Activated CD4-positive, alpha-beta T cell treated with anti-CD3 and anti-CD28 coated beads for 36 hours (primary cell): ENCODE measurements around the gene GNG4. TPM values are rescaled to one million over a fixed set of nuclear protein-coding genes. Genes with fewer than 3 reads are reported as not detected.
"Not testable (repeated sequence)": the region's sequence is repeated elsewhere in the genome, so short reads cannot be mapped to it uniquely, and the experiment has no call there.

Source experiments
- ATAC-seq: fragments of 200-7000 bp; cut with Tn5 transposase; one replicate; pipeline ENCODE4 v1.10.0; 2021; ENCODE audit warnings: mild to moderate bottlenecking, moderate library complexity
- CTCF ChIA-PET: fragments of 350-600 bp; sonication (Branson Sonifier 250); formaldehyde crosslinking; loops from one replicate; lab custom pipeline; 2021; ENCODE audit warnings: antibody characterized with exemption; lab: Charles Lee
- POLR2A ChIA-PET: fragments of 350-600 bp; sonication (Branson Sonifier 250); formaldehyde crosslinking; loops from one replicate; lab custom pipeline; 2021; ENCODE audit warnings: antibody characterized with exemption, inconsistent platforms; lab: Charles Lee
- DNase-seq: peaks from one replicate; pipeline ENCODE4 v3.0.0-alpha.2; 2020
- H3K27ac Mint-ChIP-seq: one replicate; pipeline ENCODE4 v1.8.0; 2021; ENCODE audit warnings: mixed read lengths
- H3K27me3 Mint-ChIP-seq: one replicate; pipeline ENCODE4 v1.8.0; 2021; ENCODE audit warnings: mixed read lengths
- H3K36me3 Mint-ChIP-seq: one replicate; pipeline ENCODE4 v1.8.0; 2021; ENCODE audit warnings: low read depth, mixed read lengths
- H3K4me1 Mint-ChIP-seq: one replicate; pipeline ENCODE4 v1.8.0; 2021; ENCODE audit warnings: mixed read lengths
- H3K4me3 Mint-ChIP-seq: one replicate; pipeline ENCODE4 v1.8.0; 2021; ENCODE audit warnings: mild to moderate bottlenecking, moderate library complexity, mixed read lengths
- H3K9me3 Mint-ChIP-seq: one replicate; pipeline ENCODE4 v1.8.0; 2021; ENCODE audit warnings: low read depth, mixed read lengths
- intact Hi-C, 2 experiments: fragments of 100-400 bp; cut with DNase I in 1 of 2; cut with micrococcal nuclease in 1 of 2; formaldehyde crosslinking; loops; one replicate each; pipeline versions ENCODE4 v1.14.2 to v1.15.1; 2022 to 2024; cut with DNase I, micrococcal nuclease
- total RNA-seq, 2 experiments: library from RNA; stranded (reverse); gene quantifications; one replicate each; pipeline ENCODE4 v1.2.3, GENCODE V29; 2021

The GNG4 gene
- total RNA-seq, 2 experiments from 2014 or later, result 0.98 to 1.7 TPM

DNA sequence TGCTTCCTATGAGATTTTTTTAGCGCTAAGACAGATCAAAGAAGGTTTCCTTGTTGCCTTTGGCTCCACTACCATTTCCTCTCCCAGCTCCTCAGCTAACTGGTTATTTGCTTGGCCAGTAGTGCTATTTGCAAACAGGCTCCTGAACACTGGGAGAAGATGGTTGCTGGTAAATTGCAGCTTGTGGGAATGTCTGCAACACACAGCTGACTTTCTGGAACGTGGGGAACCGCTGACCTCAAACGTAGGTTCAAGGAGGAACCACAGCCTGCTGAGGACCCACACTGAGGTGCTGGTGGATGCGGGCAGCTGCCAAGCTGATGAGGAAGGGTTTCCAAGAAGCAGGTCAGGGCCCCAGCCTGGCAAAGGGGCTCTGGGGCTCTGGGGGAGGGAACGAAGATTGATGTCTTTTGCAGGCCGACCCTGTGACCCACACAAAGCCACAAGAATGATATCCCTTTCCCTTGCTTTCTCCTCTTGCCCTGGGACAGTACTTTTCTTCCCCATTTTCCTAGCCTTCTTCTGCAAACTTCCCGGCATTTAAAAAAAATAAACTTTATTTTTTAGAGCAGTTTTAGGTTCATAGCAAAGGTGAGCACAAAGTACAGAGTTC, 24.8 kb downstream of the GNG4 start:
- no peak for ATAC-seq
- intact Hi-C loops, result no loop called here
- H3K4me1 Mint-ChIP-seq, result peaks cover 2% of the 10 kb centered on the region
- DNase-seq, result no peak
- no peak overlapping the region for H3K4me3 Mint-ChIP-seq
- H3K27me3 Mint-ChIP-seq, result peaks cover 8% of the 10 kb centered on the region
- H3K36me3 Mint-ChIP-seq, result no peaks in the 10 kb centered on the region
- ChIA-PET CTCF (interaction anchor here (0.6 to 1.0 kb wide), 2 partner anchors 22 to 111 kb away, joined by 3 to 4 read pairs; no protein-coding TSS in a partner anchor), POLR2A (no interaction called here)
- H3K27ac Mint-ChIP-seq, result no peak overlapping the region
- H3K9me3 Mint-ChIP-seq, result no peaks in the 10 kb centered on the region

- Mint-ChIP-seq H3K36me3 (no peaks in the 10 kb centered on the region), H3K27me3 (peaks cover 8% of the 10 kb centered on the region), H3K27ac (no peak overlapping the region), H3K9me3 (no peaks in the 10 kb centered on the region), H3K4me3 (no peak overlapping the region), H3K4me1 (peaks cover 2% of the 10 kb centered on the region)
- no peak for ATAC-seq
- POLR2A ChIA-PET, result no interaction called here
- CTCF ChIA-PET, result interaction anchor here (0.6 kb wide), 2 partner anchors 153 to 214 kb away, joined by 3 read pairs; no protein-coding TSS in a partner anchor
- intact Hi-C loops, result no loop called here
- no peak for DNase-seq
These were observed 26.4 kb downstream of the GNG4 start for GRCh38 chr1:235622936-235623779.

GRCh38 chr1:235619149-235619548, 30.4 kb downstream of the GNG4 start:
- POLR2A ChIA-PET, ATAC-seq: not testable (repeated sequence)

GRCh38 chr1:235617808-235618207, 31.8 kb downstream of the GNG4 start:
- ChIA-PET CTCF (no interaction called here), POLR2A (no interaction called here)
- Mint-ChIP-seq H3K4me3 (no peak overlapping the region), H3K27ac (no peak overlapping the region), H3K4me1 (no peaks in the 10 kb centered on the region), H3K27me3 (peaks cover 2% of the 10 kb centered on the region), H3K9me3 (no peaks in the 10 kb centered on the region), H3K36me3 (no peaks in the 10 kb centered on the region)
- no peak for ATAC-seq
- no peak for DNase-seq
- intact Hi-C loops, result no loop called here

More at GRCh38 chr1:235619149-235619548, 30.4 kb downstream of the GNG4 start:
- CTCF ChIA-PET, result interaction anchor here (0.6 to 1.2 kb wide), 2 partner anchors 17 to 781 kb away, joined by 3 read pairs; no protein-coding TSS in a partner anchor
- H3K4me1 Mint-ChIP-seq, H3K9me3 Mint-ChIP-seq, intact Hi-C loops, H3K27ac Mint-ChIP-seq, DNase-seq, H3K27me3 Mint-ChIP-seq, H3K4me3 Mint-ChIP-seq, H3K36me3 Mint-ChIP-seq: not testable (repeated sequence)

DNA sequence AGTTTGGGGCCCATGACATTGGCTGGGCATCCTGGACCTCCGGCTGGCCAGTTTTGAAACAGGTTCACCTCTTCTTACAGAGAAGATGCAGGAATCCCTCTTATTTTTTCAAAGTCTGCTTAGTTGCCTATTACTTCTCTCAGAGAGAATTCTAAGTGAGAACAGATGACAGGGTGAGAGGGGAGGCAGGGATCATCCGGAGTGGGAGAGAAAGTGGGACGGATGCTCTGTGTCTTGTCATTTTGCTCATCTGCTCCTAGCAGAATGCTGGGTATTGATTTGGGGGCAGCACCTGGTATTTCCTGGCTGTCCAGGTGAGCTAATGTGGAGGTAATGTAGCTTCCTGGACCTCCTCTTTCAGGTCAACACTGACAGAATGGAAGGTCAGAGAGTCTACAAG, 32.4 kb downstream of the GNG4 start:
- no peaks in the 10 kb centered on the region for H3K9me3 Mint-ChIP-seq
- DNase-seq (no peak), ATAC-seq (no peak)
- ChIA-PET POLR2A (no interaction called here), CTCF (no interaction called here)
- peaks cover under 1% of the 10 kb centered on the region for H3K27me3 Mint-ChIP-seq
- no peaks in the 10 kb centered on the region for H3K36me3 Mint-ChIP-seq
- no peak overlapping the region for H3K4me3 Mint-ChIP-seq
- H3K4me1 Mint-ChIP-seq, result no peaks in the 10 kb centered on the region
- no peak overlapping the region for H3K27ac Mint-ChIP-seq
- intact Hi-C loops, result no loop called here

- intact Hi-C loops, result no loop called here
- ChIA-PET POLR2A (no interaction called here), CTCF (interaction anchor here (0.8 kb wide), 1 partner anchor 12 kb away, joined by 3 read pairs; no protein-coding TSS in a partner anchor)
- Mint-ChIP-seq H3K36me3 (no peaks in the 10 kb centered on the region), H3K27ac (no peak overlapping the region), H3K27me3 (no peaks in the 10 kb centered on the region), H3K4me1 (no peaks in the 10 kb centered on the region), H3K9me3 (no peaks in the 10 kb centered on the region), H3K4me3 (no peak overlapping the region)
- no peak for ATAC-seq
- DNase-seq, result no peak
These were observed 35.1 kb downstream of the GNG4 start for GRCh38 chr1:235614442-235614954.

GRCh38 chr1:235613602-235614001, 36.0 kb downstream of the GNG4 start:
- Mint-ChIP-seq H3K4me1 (no peaks in the 10 kb centered on the region), H3K4me3 (no peak overlapping the region), H3K9me3 (no peaks in the 10 kb centered on the region), H3K27me3 (no peaks in the 10 kb centered on the region), H3K36me3 (no peaks in the 10 kb centered on the region), H3K27ac (no peak overlapping the region)
- ATAC-seq (no peak), DNase-seq (no peak)
- intact Hi-C loops, result no loop called here
- ChIA-PET CTCF (interaction anchor here (0.8 kb wide), 2 partner anchors 11 to 453 kb away, joined by 3 to 4 read pairs; partner anchors contain the start of gene RBM34), POLR2A (no interaction called here)

DNA sequence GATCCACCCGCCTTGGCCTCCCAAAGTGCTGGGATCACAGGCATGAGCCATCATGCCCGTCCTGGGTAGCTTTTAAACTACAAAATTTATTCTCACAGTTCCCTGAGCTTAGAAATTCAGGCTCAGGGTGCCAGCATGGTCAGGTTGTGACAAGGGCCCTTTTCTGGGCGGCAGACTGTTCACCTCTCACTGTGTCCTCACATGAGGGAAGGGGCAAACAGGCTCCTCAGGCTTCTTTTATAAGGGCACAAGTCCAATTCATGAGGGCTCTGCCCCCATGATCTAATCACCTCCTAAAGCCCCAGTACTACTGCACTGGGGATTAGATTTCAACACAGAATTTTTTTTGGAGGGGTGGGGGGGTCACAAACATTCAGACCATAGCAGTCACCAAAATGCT, 36.8 kb downstream of the GNG4 start:
- H3K4me1 Mint-ChIP-seq, result no peaks in the 10 kb centered on the region
- intact Hi-C loops, result no loop called here
- ATAC-seq (no peak), DNase-seq (no peak)
- CTCF ChIA-PET, result no interaction called here
- H3K4me3 Mint-ChIP-seq, result no peak overlapping the region
- H3K36me3 Mint-ChIP-seq, result no peaks in the 10 kb centered on the region
- H3K27me3 Mint-ChIP-seq, result no peaks in the 10 kb centered on the region
- POLR2A ChIA-PET, result no interaction called here
- no peak overlapping the region for H3K27ac Mint-ChIP-seq
- H3K9me3 Mint-ChIP-seq, result no peaks in the 10 kb centered on the region

- intact Hi-C loops, result no loop called here
- ChIA-PET CTCF (no interaction called here), POLR2A (no interaction called here)
- Mint-ChIP-seq H3K4me3 (no peak overlapping the region), H3K27me3 (no peaks in the 10 kb centered on the region), H3K9me3 (no peaks in the 10 kb centered on the region), H3K4me1 (no peaks in the 10 kb centered on the region), H3K36me3 (no peaks in the 10 kb centered on the region), H3K27ac (no peak overlapping the region)
- no peak for ATAC-seq
- no peak for DNase-seq
These were observed 39.4 kb downstream of the GNG4 start for GRCh38 chr1:235610157-235610556.

DNA sequence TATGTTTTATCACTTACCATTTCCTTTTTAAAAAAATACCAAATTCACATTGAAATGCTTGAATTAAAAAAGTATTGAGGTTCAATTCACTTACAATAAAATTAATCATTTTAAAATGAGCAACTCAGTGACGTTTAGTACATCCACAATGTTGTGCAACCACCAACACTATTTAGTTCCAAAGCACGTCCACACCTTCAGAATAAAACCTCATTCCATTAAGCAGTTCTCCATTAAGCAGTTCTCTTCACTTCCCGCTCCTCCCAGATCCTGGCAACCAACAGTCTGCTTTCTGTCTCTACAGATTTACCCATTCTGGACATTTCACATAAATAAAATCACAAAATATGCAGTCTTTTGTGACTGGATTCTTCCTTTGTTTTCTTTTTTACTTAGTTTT, 41.3 kb downstream of the GNG4 start:
- ChIA-PET POLR2A (no interaction called here), CTCF (no interaction called here)
- Mint-ChIP-seq H3K27ac (no peak overlapping the region), H3K9me3 (no peaks in the 10 kb centered on the region), H3K27me3 (no peaks in the 10 kb centered on the region), H3K36me3 (no peaks in the 10 kb centered on the region), H3K4me1 (no peaks in the 10 kb centered on the region), H3K4me3 (no peak overlapping the region)
- intact Hi-C loops, result no loop called here
- no peak for DNase-seq
- ATAC-seq, result no peak

- DNase-seq (no peak), ATAC-seq (no peak)
- no peaks in the 10 kb centered on the region for H3K9me3 Mint-ChIP-seq
- no peak overlapping the region for H3K27ac Mint-ChIP-seq
- CTCF ChIA-PET, result no interaction called here
- no peaks in the 10 kb centered on the region for H3K27me3 Mint-ChIP-seq
- H3K4me3 Mint-ChIP-seq, result no peak overlapping the region
- H3K4me1 Mint-ChIP-seq, result no peaks in the 10 kb centered on the region
- POLR2A ChIA-PET, result no interaction called here
- H3K36me3 Mint-ChIP-seq, result no peaks in the 10 kb centered on the region
- intact Hi-C loops, result no loop called here
These were observed 42.3 kb downstream of the GNG4 start for GRCh38 chr1:235607284-235607683.
